MG63 (cell line): ENCODE data around the gene BNC2. TPM values are rescaled to one million over a fixed set of nuclear protein-coding genes. Genes with fewer than 3 reads are reported as not detected.

ENCODE experiments used
- DNase-seq: peaks from one replicate; pipeline ENCODE4 v3.0.0-alpha.2; 2020
- H3K27me3 ChIP-seq: fragments of 250-450 bp; sonication (Bioruptor Pico); 2 replicates; pipeline ENCODE4 v1.5.1; 2020; ENCODE audit warnings: mild to moderate bottlenecking, moderate library complexity
- H3K36me3 ChIP-seq: fragments of 250-450 bp; sonication (Bioruptor Pico); 2 replicates; pipeline ENCODE4 v1.5.1; 2020; ENCODE audit warnings: mild to moderate bottlenecking, moderate library complexity
- H3K4me3 ChIP-seq: fragments of 250-450 bp; sonication (Bioruptor Pico); 2 replicates; pipeline ENCODE4 v1.5.1; 2020; ENCODE audit warnings: mild to moderate bottlenecking, moderate library complexity
- H3K9me3 ChIP-seq: fragments of 250-450 bp; sonication (Bioruptor Pico); 2 replicates; pipeline ENCODE4 v1.5.1; 2020; ENCODE audit warnings: mild to moderate bottlenecking, moderate library complexity
- total RNA-seq: library from RNA; depleted of rRNA; stranded (reverse); fragments of >200 nt; shearing (Covaris generic); gene quantifications from 2 replicates; pipeline ENCODE4 v1.2.3, GENCODE V29; 2014; ENCODE audit warnings: low replicate concordance

Gene BNC2
- total RNA-seq, 1 experiment from 2014 or later: 38.8 TPM

DNA sequence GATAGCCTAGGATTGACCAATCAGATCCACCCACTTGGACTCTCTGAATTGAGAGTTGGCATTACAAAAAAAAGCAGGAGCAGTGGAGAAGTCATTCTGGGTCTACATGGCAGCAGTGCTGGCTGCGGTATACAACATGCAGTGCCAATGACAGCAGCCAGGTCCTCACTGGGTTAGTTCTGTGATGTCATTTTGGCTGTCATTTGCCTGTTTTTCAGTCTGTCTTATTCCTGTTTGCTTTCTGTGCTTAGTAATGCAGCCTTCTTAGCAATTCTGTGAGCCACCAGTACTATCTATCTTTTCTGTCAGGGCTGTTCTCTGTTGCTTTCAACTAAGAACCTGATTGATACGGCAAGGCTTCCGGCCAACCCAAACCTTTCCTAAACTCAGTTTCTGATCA, 471.8 kb downstream of the BNC2 start:
- Histone ChIP-seq H3K9me3 (peaks cover 29% of the 10 kb centered on the region), H3K36me3 (no peaks in the 10 kb centered on the region), H3K27me3 (no peaks in the 10 kb centered on the region), H3K4me3 (no peak overlapping the region)
- peak; percentile 83 for DNase-seq

DNA sequence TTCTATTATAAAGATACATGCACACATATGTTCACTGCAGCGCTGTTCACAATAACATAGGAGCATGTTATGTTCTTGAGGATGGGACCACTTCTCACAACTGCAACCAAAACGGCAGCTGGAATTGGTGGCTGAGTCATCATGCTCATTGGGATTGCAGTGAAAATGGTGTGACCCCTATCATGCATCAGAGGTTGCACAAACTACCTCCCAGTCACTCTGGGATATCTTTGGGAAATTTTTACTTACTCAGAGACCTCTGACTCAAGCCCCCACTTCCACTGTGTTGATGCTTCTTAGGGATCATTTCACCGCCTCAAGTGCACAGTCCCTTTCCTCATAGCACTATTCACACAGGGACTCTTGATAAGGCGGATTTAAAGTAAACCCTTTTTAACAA, 474.1 kb downstream of the BNC2 start:
- peaks cover 26% of the 10 kb centered on the region for H3K9me3 ChIP-seq
- H3K4me3 ChIP-seq: no peak overlapping the region
- H3K36me3 ChIP-seq: no peaks in the 10 kb centered on the region
- no peaks in the 10 kb centered on the region for H3K27me3 ChIP-seq
- DNase-seq: no peak

DNA sequence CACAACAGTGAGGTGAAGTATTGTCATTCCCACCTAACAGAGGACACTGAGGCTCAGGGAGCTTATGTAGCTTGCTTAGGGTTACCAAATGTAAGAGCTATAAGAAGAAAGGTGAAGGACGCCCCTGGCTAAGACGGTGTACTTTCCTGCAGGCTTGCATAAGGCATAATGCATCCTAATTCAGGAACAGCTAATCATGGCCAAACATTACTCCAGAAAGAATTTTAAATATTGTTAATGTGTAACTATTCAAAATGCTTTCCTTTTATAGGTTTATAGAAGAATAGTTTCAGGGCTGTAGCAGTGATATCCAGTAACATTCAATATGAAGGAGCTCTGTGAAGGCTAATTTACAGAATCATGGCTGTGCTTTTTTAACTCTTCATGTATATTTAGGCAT, 479.1 kb downstream of the BNC2 start:
- no peak for DNase-seq
- Histone ChIP-seq H3K9me3 (peaks cover 27% of the 10 kb centered on the region), H3K36me3 (no peaks in the 10 kb centered on the region), H3K4me3 (no peak overlapping the region), H3K27me3 (no peaks in the 10 kb centered on the region)

DNA sequence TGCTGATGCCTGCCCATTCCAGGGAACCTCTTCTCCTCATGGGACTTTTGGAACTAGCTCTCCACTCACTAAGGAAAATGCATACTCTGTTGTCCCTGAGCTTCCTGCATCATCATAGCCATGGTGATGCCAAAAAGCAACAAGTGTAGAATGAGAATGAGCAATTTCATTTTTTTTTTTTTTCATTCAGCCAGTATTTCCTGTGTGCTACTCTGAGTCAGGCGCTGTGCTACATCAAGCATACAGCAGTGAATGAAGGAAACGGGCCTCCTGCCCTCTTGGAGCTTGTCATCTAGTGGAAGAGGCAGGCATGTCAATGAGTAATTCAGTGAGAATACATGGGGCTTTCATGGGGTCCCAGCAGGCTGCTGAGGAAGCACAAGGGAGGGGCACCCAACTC, 483.1 kb downstream of the BNC2 start:
- peak; percentile 62 for DNase-seq
- H3K36me3 ChIP-seq: no peaks in the 10 kb centered on the region
- H3K9me3 ChIP-seq: peaks cover 21% of the 10 kb centered on the region
- H3K27me3 ChIP-seq: no peaks in the 10 kb centered on the region
- no peak overlapping the region for H3K4me3 ChIP-seq

- peaks cover 21% of the 10 kb centered on the region for H3K9me3 ChIP-seq
- H3K36me3 ChIP-seq: no peaks in the 10 kb centered on the region
- no peak for DNase-seq
- H3K4me3 ChIP-seq: no peak overlapping the region
- no peaks in the 10 kb centered on the region for H3K27me3 ChIP-seq
These were observed 483.7 kb downstream of the BNC2 start for GRCh38 chr9:16386827-16387077.

- H3K4me3 ChIP-seq: no peak overlapping the region
- H3K27me3 ChIP-seq: no peaks in the 10 kb centered on the region
- no peaks in the 10 kb centered on the region for H3K36me3 ChIP-seq
- DNase-seq: peak; percentile 73
- H3K9me3 ChIP-seq: peaks cover 21% of the 10 kb centered on the region
These were observed 484.3 kb downstream of the BNC2 start for GRCh38 chr9:16386007-16386826.

DNA sequence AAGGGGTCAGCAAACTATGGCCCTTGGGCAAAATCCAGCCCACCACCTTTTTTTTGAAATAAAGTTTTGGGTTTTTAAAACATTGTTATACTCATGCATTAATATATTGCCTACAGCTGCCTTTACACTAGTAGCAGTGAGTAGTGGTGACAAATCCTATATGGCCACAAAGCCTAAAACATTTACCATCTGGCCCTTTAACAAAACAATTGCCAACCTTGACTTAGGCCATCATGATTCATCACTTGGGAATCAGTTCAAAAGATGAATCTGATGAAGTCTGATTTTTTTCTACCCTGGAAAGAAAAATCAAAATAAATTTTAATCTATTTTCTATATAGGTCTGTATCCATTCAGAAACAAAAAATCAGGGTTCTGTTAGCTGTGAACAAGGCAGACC, 484.9 kb downstream of the BNC2 start:
- Histone ChIP-seq H3K9me3 (peaks cover 21% of the 10 kb centered on the region), H3K27me3 (no peaks in the 10 kb centered on the region), H3K4me3 (no peak overlapping the region), H3K36me3 (no peaks in the 10 kb centered on the region)
- no peak for DNase-seq

- no peak for DNase-seq
- Histone ChIP-seq H3K36me3 (no peaks in the 10 kb centered on the region), H3K9me3 (peaks cover 21% of the 10 kb centered on the region), H3K4me3 (no peak overlapping the region), H3K27me3 (no peaks in the 10 kb centered on the region)
These were observed 485.5 kb downstream of the BNC2 start for GRCh38 chr9:16384993-16385392.

DNA sequence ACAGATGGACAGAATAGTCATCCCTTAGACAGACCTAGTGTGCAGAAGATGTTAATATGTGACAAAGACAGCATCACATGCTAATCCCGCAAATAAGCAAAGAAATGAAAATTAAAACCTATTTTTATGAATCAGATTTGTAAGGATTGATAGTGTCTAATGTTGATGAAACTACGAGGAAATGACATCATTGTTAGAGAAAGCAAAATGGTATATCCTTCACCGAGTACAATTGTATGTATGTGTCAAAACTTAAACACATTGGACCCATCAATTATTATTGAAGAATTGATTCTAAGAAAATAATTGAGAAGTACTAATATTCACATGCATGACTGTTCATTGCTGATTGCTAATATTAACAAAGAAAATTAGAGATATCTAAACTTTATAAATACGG, 493.2 kb downstream of the BNC2 start:
- no peak for DNase-seq
- Histone ChIP-seq H3K4me3 (no peak overlapping the region), H3K36me3 (no peaks in the 10 kb centered on the region), H3K27me3 (no peaks in the 10 kb centered on the region), H3K9me3 (peaks cover 8% of the 10 kb centered on the region)

DNA sequence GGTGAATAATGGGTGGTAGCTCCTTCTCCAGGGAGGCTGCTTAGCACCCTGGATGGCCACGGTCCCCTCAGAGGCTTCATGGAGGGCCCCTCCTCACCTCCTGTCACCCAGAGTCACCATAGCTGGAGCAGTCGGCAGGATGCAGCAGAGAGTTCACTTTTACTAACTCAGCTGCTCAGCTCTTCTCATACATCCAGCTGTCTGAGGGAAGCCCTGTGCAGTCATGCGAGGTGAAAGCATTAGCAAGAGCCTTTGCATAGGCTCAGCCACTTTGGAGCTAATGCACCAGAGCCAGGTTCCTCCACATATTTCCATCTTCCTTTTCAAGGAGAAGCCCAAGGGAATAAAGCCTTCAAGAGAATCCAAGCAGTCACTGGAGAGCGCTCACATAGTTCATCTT, 499.2 kb downstream of the BNC2 start:
- Histone ChIP-seq H3K4me3 (no peak overlapping the region), H3K36me3 (no peaks in the 10 kb centered on the region), H3K27me3 (no peaks in the 10 kb centered on the region), H3K9me3 (peaks cover 7% of the 10 kb centered on the region)
- peak; percentile 76 for DNase-seq

DNA sequence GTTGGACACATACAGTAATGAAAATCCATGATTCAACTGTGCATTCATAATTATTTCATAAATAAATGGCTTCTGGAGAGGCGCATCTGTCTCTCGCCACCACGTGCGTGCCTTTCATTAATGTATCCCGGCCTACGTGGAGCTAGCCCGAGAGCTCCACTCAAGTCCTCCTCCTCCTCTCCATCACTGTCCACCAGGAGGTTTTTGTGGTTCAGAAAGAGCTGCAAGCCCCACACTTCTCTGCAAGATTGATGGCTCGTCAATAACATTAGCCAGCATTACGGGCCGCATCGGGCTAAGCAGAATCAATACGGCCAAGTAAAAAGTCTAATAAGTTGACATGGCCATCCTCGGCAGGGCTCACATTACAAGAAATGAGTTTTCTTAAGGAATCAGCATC, 499.8 kb downstream of the BNC2 start:
- Histone ChIP-seq H3K36me3 (no peaks in the 10 kb centered on the region), H3K4me3 (no peak overlapping the region), H3K27me3 (no peaks in the 10 kb centered on the region), H3K9me3 (peaks cover 13% of the 10 kb centered on the region)
- DNase-seq: no peak

DNA sequence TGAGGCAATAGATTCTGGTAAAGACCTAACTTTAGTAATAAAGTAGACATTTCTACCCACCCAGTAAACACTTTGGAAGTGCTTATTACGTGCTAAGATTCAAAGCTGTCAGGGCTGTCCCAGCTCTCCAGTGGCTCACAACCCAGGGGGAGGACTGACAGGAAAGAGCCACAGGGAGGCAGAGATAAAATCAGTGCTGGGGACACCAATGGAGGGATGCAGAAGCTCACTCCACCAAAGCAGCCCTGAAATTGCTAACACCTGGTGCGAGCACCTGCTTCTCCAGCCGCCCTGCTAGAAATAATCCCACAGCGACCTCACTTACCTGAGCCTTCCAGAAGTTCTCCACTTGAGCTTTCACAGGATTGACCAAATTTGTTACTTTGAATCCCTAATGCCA, 501.0 kb downstream of the BNC2 start:
- DNase-seq: no peak
- Histone ChIP-seq H3K9me3 (peaks cover 18% of the 10 kb centered on the region), H3K36me3 (no peaks in the 10 kb centered on the region), H3K4me3 (no peak overlapping the region), H3K27me3 (no peaks in the 10 kb centered on the region)

DNA sequence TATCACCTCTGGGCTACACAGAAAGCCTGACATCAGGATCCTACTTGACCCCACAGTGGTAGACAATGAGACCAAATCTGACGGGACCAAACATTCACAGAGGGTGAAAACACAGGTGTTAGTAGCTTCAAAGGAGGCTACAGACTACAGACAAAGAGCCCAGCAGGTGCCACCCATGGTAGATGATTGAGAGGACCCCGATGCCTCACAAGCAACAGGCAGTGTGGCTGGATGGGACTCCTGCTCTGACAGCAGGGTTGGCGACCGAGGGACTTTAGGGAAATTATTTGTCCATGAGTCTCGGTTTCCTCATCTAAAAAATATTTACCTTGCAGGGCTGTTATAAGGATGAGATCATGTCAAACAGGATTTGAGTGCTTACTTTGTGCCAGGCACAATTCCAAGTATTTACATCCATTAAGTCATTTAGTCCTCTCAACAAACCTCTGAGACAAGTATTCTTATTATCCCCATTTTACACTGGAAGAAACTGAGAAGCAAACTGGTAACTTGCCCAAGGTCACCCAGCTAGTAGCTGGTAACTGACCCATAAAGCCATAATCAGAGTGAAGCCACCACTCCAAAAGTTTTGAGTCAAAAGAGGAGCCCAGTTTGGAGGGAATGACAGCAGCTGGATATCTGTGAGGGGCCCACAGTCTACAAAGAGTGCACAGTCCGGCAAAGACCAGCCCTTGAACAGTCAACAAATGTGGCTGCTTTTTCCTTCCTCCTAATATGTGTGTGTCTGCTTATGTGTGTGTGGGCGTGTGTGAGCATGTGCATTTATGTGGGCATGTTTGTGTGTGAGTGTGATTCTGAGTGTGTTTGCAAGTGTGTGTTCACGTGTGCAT, 502.0 kb downstream of the BNC2 start:
- no peaks in the 10 kb centered on the region for H3K27me3 ChIP-seq
- H3K9me3 ChIP-seq: peaks cover 18% of the 10 kb centered on the region
- DNase-seq: peak; percentile 93
- H3K4me3 ChIP-seq: no peak overlapping the region
- no peaks in the 10 kb centered on the region for H3K36me3 ChIP-seq

DNA sequence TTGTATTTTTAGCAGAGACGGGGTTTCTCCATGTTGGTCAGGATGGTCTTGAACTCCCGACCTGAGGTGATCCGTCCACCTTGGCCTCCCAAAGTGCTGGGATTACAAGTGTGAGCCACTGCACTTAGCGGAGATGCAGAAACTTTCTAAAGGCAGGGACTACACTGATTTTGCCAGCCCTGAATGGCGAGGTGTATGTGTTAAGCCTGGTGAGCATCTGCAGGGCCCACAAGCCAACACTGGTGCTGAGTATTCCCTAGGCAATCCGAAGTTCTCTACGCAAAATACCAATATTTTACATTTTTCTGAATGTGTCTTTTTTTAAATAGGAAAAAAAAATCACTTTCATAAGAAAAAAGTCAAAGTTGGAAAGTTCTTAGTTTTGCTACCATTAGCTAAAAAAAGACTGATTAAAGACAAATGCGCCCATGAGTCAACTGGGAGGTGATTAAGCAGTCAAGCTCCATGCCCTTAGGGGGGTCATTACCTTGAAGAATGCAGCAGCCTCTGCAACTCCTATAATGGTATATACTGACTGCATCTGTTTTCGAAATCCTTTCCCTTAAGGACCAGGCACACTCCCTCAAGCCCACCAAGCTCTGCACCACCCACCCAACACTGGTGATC, 502.8 kb downstream of the BNC2 start:
- peak; percentile 88 for DNase-seq
- no peaks in the 10 kb centered on the region for H3K36me3 ChIP-seq
- no peaks in the 10 kb centered on the region for H3K27me3 ChIP-seq
- peaks cover 18% of the 10 kb centered on the region for H3K9me3 ChIP-seq
- H3K4me3 ChIP-seq: no peak overlapping the region

- no peak for DNase-seq
- Histone ChIP-seq H3K4me3 (no peak overlapping the region), H3K36me3 (no peaks in the 10 kb centered on the region), H3K27me3 (no peaks in the 10 kb centered on the region), H3K9me3 (peaks cover 30% of the 10 kb centered on the region)
These were observed 506.1 kb downstream of the BNC2 start for GRCh38 chr9:16364347-16364746.

DNA sequence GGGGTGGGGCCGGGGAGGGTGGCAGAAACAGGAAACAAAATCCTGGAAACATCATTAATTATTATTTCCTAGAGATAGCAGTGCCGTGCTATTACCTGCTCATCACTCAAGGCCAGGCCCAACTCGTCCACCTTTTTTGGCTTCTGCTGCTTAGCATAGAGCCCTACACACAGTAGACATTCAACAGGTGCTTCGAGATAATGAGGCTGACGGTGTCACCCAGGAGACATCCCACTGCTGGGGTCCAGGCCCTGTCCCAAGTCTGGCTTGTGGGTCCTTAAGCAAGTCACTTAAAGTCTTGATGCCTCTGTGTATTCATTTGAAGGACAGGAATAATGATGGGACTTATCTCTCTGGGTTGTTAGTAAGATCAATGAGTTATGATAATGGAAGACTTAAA, 506.6 kb downstream of the BNC2 start:
- no peak for DNase-seq
- peaks cover 33% of the 10 kb centered on the region for H3K9me3 ChIP-seq
- H3K36me3 ChIP-seq: no peaks in the 10 kb centered on the region
- H3K4me3 ChIP-seq: no peak overlapping the region
- no peaks in the 10 kb centered on the region for H3K27me3 ChIP-seq

- Histone ChIP-seq H3K27me3 (no peaks in the 10 kb centered on the region), H3K4me3 (no peak overlapping the region), H3K36me3 (no peaks in the 10 kb centered on the region), H3K9me3 (peaks cover 40% of the 10 kb centered on the region)
- no peak for DNase-seq
These were observed 507.2 kb downstream of the BNC2 start for GRCh38 chr9:16363073-16363781.
